ENCODE data around the gene C2orf78. TPM values are rescaled to one million over a fixed set of nuclear protein-coding genes. Genes with fewer than 3 reads are reported as not detected.

The C2orf78 gene
- polyA plus RNA-seq, 1 donor from 2014 or later: not detected

DNA sequence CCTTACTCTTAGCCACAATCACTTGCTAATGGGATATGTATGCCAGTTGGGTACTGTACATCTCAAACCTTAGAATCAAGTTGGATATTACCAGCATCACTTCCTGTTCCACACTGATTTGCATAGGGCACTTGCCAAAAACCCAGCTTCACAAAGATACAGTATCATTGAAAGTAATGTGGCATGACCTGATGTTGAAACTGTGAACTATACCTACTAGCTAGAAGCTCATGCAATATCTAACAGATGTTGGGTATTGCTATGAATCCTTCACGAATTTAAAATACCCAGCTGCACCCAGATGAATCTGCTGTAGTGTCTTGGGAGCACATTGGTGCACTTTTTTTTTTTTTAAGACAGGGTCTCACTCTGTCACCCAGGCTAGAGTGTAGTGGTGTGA, 38.3 kb downstream of the C2orf78 start:
- Histone ChIP-seq H3K27me3 (ENCODE audit: insufficient read depth, low read depth, low read length) (no peaks in the 10 kb centered on the region), H2AFZ (ENCODE audit: low read depth, low read length) (no peak overlapping the region), H3K9me3 (ENCODE audit: low read length) (no peaks in the 10 kb centered on the region), H3K27ac (ENCODE audit: low read length) (no peak overlapping the region), H3F3A (ENCODE audit: insufficient read depth, low read length, poor library complexity, severe bottlenecking) (no peaks in the 10 kb centered on the region), H3K4me3 (ENCODE audit: low read length) (no peak overlapping the region), H3K9ac (ENCODE audit: low read length) (no peak overlapping the region), H3K79me2 (replicated peaks; ENCODE audit: insufficient read depth, low read length) (no peaks in the 10 kb centered on the region), H4K20me1 (ENCODE audit: insufficient read depth) (no peaks in the 10 kb centered on the region), H3K9me2 (ENCODE audit: insufficient read depth, low read length) (no peaks in the 10 kb centered on the region), H3K4me2 (ENCODE audit: low read length) (no peak overlapping the region), H3K36me3 (ENCODE audit: insufficient read depth, low read length) (no peaks in the 10 kb centered on the region)
- TF ChIP-seq POLR2AphosphoS5 (IDR thresholded peaks at IDR 0.05) (no peak), TAF1 (IDR thresholded peaks at IDR 0.05; ENCODE audit: low read depth) (no peak), MXI1 (conservative IDR thresholded peaks at IDR 0.05; ENCODE audit: poor library complexity, severe bottlenecking) (no peak), EP300 (conservative IDR thresholded peaks at IDR 0.05; ENCODE audit: poor library complexity, severe bottlenecking) (no peak), RAD21 (conservative IDR thresholded peaks at IDR 0.05) (no peak), EZH2 (IDR thresholded peaks at IDR 0.05; ENCODE audit: borderline replicate concordance, insufficient read depth, low read length, poor library complexity, severe bottlenecking) (no peak)
- TF ChIP-seq, protein P1, sequence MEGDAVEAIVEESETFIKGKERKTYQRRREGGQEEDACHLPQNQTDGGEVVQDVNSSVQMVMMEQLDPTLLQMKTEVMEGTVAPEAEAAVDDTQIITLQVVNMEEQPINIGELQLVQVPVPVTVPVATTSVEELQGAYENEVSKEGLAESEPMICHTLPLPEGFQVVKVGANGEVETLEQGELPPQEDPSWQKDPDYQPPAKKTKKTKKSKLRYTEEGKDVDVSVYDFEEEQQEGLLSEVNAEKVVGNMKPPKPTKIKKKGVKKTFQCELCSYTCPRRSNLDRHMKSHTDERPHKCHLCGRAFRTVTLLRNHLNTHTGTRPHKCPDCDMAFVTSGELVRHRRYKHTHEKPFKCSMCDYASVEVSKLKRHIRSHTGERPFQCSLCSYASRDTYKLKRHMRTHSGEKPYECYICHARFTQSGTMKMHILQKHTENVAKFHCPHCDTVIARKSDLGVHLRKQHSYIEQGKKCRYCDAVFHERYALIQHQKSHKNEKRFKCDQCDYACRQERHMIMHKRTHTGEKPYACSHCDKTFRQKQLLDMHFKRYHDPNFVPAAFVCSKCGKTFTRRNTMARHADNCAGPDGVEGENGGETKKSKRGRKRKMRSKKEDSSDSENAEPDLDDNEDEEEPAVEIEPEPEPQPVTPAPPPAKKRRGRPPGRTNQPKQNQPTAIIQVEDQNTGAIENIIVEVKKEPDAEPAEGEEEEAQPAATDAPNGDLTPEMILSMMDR (IDR thresholded peaks at IDR 0.05; ENCODE audit: poor library complexity, severe bottlenecking): no peak
- TF ChIP-seq, protein P2, sequence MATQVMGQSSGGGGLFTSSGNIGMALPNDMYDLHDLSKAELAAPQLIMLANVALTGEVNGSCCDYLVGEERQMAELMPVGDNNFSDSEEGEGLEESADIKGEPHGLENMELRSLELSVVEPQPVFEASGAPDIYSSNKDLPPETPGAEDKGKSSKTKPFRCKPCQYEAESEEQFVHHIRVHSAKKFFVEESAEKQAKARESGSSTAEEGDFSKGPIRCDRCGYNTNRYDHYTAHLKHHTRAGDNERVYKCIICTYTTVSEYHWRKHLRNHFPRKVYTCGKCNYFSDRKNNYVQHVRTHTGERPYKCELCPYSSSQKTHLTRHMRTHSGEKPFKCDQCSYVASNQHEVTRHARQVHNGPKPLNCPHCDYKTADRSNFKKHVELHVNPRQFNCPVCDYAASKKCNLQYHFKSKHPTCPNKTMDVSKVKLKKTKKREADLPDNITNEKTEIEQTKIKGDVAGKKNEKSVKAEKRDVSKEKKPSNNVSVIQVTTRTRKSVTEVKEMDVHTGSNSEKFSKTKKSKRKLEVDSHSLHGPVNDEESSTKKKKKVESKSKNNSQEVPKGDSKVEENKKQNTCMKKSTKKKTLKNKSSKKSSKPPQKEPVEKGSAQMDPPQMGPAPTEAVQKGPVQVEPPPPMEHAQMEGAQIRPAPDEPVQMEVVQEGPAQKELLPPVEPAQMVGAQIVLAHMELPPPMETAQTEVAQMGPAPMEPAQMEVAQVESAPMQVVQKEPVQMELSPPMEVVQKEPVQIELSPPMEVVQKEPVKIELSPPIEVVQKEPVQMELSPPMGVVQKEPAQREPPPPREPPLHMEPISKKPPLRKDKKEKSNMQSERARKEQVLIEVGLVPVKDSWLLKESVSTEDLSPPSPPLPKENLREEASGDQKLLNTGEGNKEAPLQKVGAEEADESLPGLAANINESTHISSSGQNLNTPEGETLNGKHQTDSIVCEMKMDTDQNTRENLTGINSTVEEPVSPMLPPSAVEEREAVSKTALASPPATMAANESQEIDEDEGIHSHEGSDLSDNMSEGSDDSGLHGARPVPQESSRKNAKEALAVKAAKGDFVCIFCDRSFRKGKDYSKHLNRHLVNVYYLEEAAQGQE (IDR thresholded peaks at IDR 0.05; ENCODE audit: borderline replicate concordance): no peak

DNA sequence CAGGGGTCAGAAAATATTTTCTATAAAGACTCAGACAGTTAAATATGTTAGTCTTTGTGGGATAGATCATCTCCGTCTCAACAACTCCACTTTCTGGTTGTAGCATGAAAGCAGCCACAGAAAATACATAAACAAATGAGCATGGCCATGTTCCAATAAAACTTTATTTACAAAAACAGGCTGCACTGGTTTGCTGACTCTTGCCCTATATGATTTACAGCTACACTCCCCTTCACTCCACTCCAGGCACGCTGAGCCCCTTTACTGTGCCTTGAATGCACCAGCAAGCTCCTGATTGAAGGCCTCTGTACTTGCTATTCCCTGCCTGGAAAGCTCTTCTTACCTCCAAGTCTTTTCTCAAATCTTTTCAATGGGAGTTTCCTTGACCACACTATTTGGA, 39.0 kb downstream of the C2orf78 start:
- no peak overlapping the region for H2AFZ ChIP-seq (ENCODE audit: low read depth, low read length)
- no peaks in the 10 kb centered on the region for H3K27me3 ChIP-seq (ENCODE audit: insufficient read depth, low read depth, low read length)
- H3K4me2 ChIP-seq (ENCODE audit: low read length): no peak overlapping the region
- no peaks in the 10 kb centered on the region for H3K9me3 ChIP-seq (ENCODE audit: low read length)
- no peaks in the 10 kb centered on the region for H3K9me2 ChIP-seq (ENCODE audit: insufficient read depth, low read length)
- H3K4me3 ChIP-seq (ENCODE audit: low read length): no peak overlapping the region
- H3K79me2 ChIP-seq (replicated peaks; ENCODE audit: insufficient read depth, low read length): no peaks in the 10 kb centered on the region
- H3K9ac ChIP-seq (ENCODE audit: low read length): no peak overlapping the region
- no peak overlapping the region for H3K27ac ChIP-seq (ENCODE audit: low read length)
- no peaks in the 10 kb centered on the region for H4K20me1 ChIP-seq (ENCODE audit: insufficient read depth)
- TF ChIP-seq, protein P1 (IDR thresholded peaks at IDR 0.05; ENCODE audit: poor library complexity, severe bottlenecking): no peak
- TF ChIP-seq EP300 (conservative IDR thresholded peaks at IDR 0.05; ENCODE audit: poor library complexity, severe bottlenecking): no peak
- no peak for TF ChIP-seq TAF1 (IDR thresholded peaks at IDR 0.05; ENCODE audit: low read depth)
- no peak for TF ChIP-seq SMC3 (conservative IDR thresholded peaks at IDR 0.05; ENCODE audit: poor library complexity)
- TF ChIP-seq RAD21 (conservative IDR thresholded peaks at IDR 0.05): no peak
- no peak for TF ChIP-seq EZH2 (IDR thresholded peaks at IDR 0.05; ENCODE audit: borderline replicate concordance, insufficient read depth, low read length, poor library complexity, severe bottlenecking)
- no peak for TF ChIP-seq MXI1 (conservative IDR thresholded peaks at IDR 0.05; ENCODE audit: poor library complexity, severe bottlenecking)
- TF ChIP-seq, protein P2 (IDR thresholded peaks at IDR 0.05; ENCODE audit: borderline replicate concordance): no peak
- TF ChIP-seq POLR2AphosphoS5 (IDR thresholded peaks at IDR 0.05): no peak
- no peaks in the 10 kb centered on the region for H3F3A ChIP-seq (ENCODE audit: insufficient read depth, low read length, poor library complexity, severe bottlenecking)
- H3K36me3 ChIP-seq (ENCODE audit: insufficient read depth, low read length): no peaks in the 10 kb centered on the region
